HCT116 (cell line): ENCODE data around the gene POLR3A.

Experiments used
- CBX3 ChIP-seq: IDR thresholded peaks from 2 replicates; pipeline ENCODE4 v1.6.1; 2012; ENCODE audit warnings: low read depth
- EGR1 ChIP-seq: IDR thresholded peaks from 2 replicates; pipeline ENCODE4 v1.6.1; 2012; ENCODE audit warnings: low read depth
- EZH2 ChIP-seq: fragments of 200-600 bp; sonication (generic); IDR thresholded peaks from 2 replicates; pipeline ENCODE4 v1.6.1; 2017; ENCODE audit warnings: antibody characterized with exemption, mixed run types
- EZH2phosphoT487 ChIP-seq: fragments of 200-600 bp; IDR thresholded peaks from 2 replicates; pipeline ENCODE4 v1.6.1; 2018; ENCODE audit warnings: antibody characterized with exemption, borderline replicate concordance
- MAX ChIP-seq: IDR thresholded peaks from 2 replicates; pipeline ENCODE4 v1.6.1; 2012
- POLR2A ChIP-seq: IDR thresholded peaks from 2 replicates; pipeline ENCODE4 v1.7.0; 2011; ENCODE audit warnings: borderline replicate concordance; ENCODE audit not compliant: insufficient read depth, insufficient read length; ENCODE audit errors: extremely low read depth
- POLR2AphosphoS5 ChIP-seq: IDR thresholded peaks from 2 replicates; pipeline ENCODE4 v1.6.1; 2011; ENCODE audit warnings: mild to moderate bottlenecking, low read depth, low read length, moderate library complexity
- REST ChIP-seq: IDR thresholded peaks from 2 replicates; pipeline ENCODE4 v1.6.1; 2012; ENCODE audit warnings: low read depth
- SIN3A ChIP-seq: IDR thresholded peaks from 2 replicates; pipeline ENCODE4 v1.6.1; 2012; ENCODE audit warnings: low read depth
- TCF7L2 ChIP-seq: IDR thresholded peaks from 2 replicates; pipeline ENCODE4 v1.7.0; 2011; ENCODE audit warnings: borderline replicate concordance, inconsistent platforms; ENCODE audit not compliant: insufficient read depth, insufficient read length; ENCODE audit errors: extremely low read depth
- YY1 ChIP-seq: IDR thresholded peaks from 2 replicates; pipeline ENCODE4 v1.6.1; 2011; ENCODE audit warnings: low read length, low read depth, moderate library complexity, mild to moderate bottlenecking; ENCODE audit not compliant: insufficient replicate concordance; ENCODE audit errors: extremely low read depth
- ZBTB33 ChIP-seq: IDR thresholded peaks from 2 replicates; pipeline ENCODE4 v1.6.1; 2011; ENCODE audit warnings: mild to moderate bottlenecking, low read length, moderate library complexity; ENCODE audit not compliant: insufficient replicate concordance; ENCODE audit errors: extremely low read depth
- ZNF274 ChIP-seq: fragments of 200-500 bp; sonication (Bioruptor generic); IDR thresholded peaks from 2 replicates; pipeline ENCODE4 v1.6.1; 2014; ENCODE audit warnings: mild to moderate bottlenecking, low read depth, low read length, inconsistent platforms
- TF ChIP-seq, protein P1 (sequence below), 3 experiments: fragments of 200-600 bp in 1 of 3; sonication (generic) in 1 of 3; IDR thresholded peaks in 2 of 3; conservative IDR thresholded peaks in 1 of 3; 2 replicates each; pipeline ENCODE4 v1.5.1; 2012 to 2017; ENCODE audit warnings: low read depth in 2 of 3, low read length in 2 of 3, antibody characterized with exemption in 1 of 3, borderline replicate concordance in 1 of 3, control low read depth in 1 of 3, mild to moderate bottlenecking in 1 of 3, mixed read lengths in 1 of 3, mixed run types in 1 of 3, moderate library complexity in 1 of 3; ENCODE audit not compliant: insufficient read depth in 1 of 3

DNA sequence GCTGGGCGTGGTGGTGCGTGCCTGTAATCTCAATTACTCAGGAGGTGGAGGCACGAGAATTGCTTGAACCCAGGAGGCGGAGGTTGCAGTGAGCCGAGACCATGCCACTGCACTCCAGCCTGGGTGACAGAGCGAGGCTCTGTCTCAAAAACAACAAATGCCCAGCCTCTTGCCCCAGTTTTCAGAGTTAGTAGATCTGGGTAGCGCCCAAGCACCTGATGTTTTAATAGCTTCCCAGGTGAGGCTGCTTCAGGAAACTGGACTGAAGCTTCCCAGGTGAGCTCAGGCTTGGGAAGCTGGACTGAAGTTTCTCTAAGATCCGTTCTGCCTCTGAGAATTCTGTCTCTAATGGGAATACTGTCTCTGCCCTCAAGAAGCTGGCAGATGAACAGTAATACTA lies 16.5 kb upstream of the POLR3A start:
- TF ChIP-seq ZNF274 (no peak), CBX3 (no peak), POLR2A (no peak), POLR2AphosphoS5 (no peak), EZH2 (no peak), EGR1 (no peak), MAX (no peak), YY1 (no peak), ZBTB33 (no peak), SIN3A (no peak), EZH2phosphoT487 (no peak), TCF7L2 (no peak), REST (no peak)
- TF ChIP-seq, protein P1, sequence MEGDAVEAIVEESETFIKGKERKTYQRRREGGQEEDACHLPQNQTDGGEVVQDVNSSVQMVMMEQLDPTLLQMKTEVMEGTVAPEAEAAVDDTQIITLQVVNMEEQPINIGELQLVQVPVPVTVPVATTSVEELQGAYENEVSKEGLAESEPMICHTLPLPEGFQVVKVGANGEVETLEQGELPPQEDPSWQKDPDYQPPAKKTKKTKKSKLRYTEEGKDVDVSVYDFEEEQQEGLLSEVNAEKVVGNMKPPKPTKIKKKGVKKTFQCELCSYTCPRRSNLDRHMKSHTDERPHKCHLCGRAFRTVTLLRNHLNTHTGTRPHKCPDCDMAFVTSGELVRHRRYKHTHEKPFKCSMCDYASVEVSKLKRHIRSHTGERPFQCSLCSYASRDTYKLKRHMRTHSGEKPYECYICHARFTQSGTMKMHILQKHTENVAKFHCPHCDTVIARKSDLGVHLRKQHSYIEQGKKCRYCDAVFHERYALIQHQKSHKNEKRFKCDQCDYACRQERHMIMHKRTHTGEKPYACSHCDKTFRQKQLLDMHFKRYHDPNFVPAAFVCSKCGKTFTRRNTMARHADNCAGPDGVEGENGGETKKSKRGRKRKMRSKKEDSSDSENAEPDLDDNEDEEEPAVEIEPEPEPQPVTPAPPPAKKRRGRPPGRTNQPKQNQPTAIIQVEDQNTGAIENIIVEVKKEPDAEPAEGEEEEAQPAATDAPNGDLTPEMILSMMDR (IDR thresholded peaks at IDR 0.05 in 2 of 3, conservative IDR thresholded peaks at IDR 0.05 in 1 of 3; ENCODE audit: borderline replicate concordance in 1 of 3, insufficient read depth in 1 of 3, low read depth in 2 of 3, low read length in 2 of 3): no peak
